ENCODE measurements around the gene SLC25A4.

- TF ChIP-seq POLR2A (IDR thresholded peaks at IDR 0.05; ENCODE audit: low read depth, low read length) (no peak), CTCF (IDR thresholded peaks at IDR 0.05; ENCODE audit: extremely low read depth in 1 of 2, insufficient read depth in 1 of 2, low read depth in 1 of 2, low read length in 2 of 2) (no peak), GATA2 (IDR thresholded peaks at IDR 0.05; ENCODE audit: insufficient read depth, insufficient read length, low read depth, low read length) (no peak), EZH2 (IDR thresholded peaks at IDR 0.05; ENCODE audit: borderline replicate concordance, low read depth, low read length, severe bottlenecking) (no peak)
These were observed 47.3 kb downstream of the SLC25A4 start for GRCh38 chr4:185190306-185190856.

Measured in endothelial cell of umbilical vein (primary cell).